Measurements from ENCODE around the gene CEACAM16. TPM values are rescaled to one million over a fixed set of nuclear protein-coding genes. Genes with fewer than 3 reads are reported as not detected.

The CEACAM16 gene
- total RNA-seq, 1 donor from 2014 or later: not detected

DNA sequence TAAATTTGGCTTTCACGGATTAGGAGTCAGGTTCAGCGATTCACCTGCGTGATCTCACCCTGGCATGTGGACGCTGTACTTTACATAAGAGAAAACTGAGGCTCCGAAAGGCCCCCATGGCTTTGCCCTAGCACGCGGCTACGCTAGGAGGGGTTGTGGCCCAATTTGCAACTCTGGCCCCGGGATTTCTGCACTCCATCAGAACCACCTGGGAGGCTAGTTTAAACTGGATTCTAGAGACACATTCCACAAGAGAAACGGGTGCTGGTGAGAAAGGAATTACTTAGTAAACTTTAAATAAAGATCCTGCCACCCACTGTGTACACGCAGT, 55.8 kb downstream of the CEACAM16 start:
- H3K27me3 Mint-ChIP-seq: peaks cover 44% of the 10 kb centered on the region
- H3K4me3 Mint-ChIP-seq: peak overlapping the region; percentile 82
- DNase-seq (ENCODE audit: extremely low spot score, unreplicated experiment): no peak
- TF ChIP-seq, protein P1, sequence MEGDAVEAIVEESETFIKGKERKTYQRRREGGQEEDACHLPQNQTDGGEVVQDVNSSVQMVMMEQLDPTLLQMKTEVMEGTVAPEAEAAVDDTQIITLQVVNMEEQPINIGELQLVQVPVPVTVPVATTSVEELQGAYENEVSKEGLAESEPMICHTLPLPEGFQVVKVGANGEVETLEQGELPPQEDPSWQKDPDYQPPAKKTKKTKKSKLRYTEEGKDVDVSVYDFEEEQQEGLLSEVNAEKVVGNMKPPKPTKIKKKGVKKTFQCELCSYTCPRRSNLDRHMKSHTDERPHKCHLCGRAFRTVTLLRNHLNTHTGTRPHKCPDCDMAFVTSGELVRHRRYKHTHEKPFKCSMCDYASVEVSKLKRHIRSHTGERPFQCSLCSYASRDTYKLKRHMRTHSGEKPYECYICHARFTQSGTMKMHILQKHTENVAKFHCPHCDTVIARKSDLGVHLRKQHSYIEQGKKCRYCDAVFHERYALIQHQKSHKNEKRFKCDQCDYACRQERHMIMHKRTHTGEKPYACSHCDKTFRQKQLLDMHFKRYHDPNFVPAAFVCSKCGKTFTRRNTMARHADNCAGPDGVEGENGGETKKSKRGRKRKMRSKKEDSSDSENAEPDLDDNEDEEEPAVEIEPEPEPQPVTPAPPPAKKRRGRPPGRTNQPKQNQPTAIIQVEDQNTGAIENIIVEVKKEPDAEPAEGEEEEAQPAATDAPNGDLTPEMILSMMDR (conservative IDR thresholded peaks at IDR 0.05): no peak
- peaks cover 6% of the 10 kb centered on the region for H3K36me3 Mint-ChIP-seq
- H3K9me3 Mint-ChIP-seq: no peaks in the 10 kb centered on the region
- H3K27ac Mint-ChIP-seq: peak overlapping the region; percentile 77
- peaks cover 34% of the 10 kb centered on the region for H3K4me1 Mint-ChIP-seq (ENCODE audit: unreplicated experiment)

DNA sequence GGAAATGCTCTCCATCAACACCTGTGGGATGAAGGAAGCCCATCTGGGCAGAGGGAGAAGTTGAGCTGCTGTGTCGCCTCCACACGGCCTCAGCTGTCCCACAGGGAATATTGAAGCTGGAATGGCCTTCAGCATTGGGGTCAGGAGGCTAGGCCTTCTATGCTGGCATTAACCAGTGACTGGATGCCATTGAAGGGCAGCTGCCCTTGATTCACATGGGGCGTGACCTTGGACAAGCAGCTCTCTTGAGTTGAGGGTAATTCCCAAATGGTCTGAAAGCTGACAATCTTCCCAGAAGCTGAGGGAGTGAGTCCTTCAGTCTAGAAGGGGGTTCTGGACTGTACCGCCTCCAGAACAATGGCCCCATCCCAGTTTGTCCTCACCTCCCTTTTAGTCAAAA, 56.3 kb downstream of the CEACAM16 start:
- Mint-ChIP-seq H3K4me3 (peak overlapping the region; percentile 82), H3K27me3 (peaks cover 39% of the 10 kb centered on the region), H3K9me3 (no peaks in the 10 kb centered on the region), H3K27ac (peak overlapping the region; percentile 77), H3K4me1 (ENCODE audit: unreplicated experiment) (peaks cover 35% of the 10 kb centered on the region), H3K36me3 (peaks cover 10% of the 10 kb centered on the region)
- no peak for DNase-seq (ENCODE audit: extremely low spot score, unreplicated experiment)
- TF ChIP-seq, protein P1 (conservative IDR thresholded peaks at IDR 0.05): no peak

DNA sequence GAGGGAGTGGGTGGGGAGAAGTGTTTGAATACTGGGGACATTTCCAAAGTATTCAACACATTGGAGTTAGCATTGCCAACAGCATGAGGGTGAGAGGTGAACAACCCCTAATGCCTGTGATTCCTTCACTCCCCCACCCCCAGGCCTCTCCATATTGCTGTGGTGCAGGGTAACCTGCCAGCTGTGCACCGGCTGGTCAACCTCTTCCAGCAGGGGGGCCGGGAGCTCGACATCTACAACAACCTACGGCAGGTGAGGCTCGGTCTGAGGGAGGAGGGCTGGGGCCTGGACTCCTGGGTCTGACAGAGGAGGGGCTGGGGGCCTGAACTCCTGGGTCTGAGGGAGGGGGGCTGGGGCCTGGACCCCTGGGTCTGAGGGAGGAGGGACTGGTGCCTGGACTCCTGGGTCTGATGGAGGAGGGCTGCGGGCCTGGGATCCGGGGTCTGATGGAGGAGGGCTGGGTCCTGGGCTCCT, 57.2 kb downstream of the CEACAM16 start:
- H3K4me3 Mint-ChIP-seq: no peak overlapping the region
- H3K27ac Mint-ChIP-seq: no peak overlapping the region
- peaks cover 10% of the 10 kb centered on the region for H3K36me3 Mint-ChIP-seq
- H3K4me1 Mint-ChIP-seq (ENCODE audit: unreplicated experiment): peaks cover 35% of the 10 kb centered on the region
- TF ChIP-seq, protein P1 (conservative IDR thresholded peaks at IDR 0.05): no peak
- peaks cover 34% of the 10 kb centered on the region for H3K27me3 Mint-ChIP-seq
- H3K9me3 Mint-ChIP-seq: no peaks in the 10 kb centered on the region
- DNase-seq (ENCODE audit: extremely low spot score, unreplicated experiment): no peak

DNA sequence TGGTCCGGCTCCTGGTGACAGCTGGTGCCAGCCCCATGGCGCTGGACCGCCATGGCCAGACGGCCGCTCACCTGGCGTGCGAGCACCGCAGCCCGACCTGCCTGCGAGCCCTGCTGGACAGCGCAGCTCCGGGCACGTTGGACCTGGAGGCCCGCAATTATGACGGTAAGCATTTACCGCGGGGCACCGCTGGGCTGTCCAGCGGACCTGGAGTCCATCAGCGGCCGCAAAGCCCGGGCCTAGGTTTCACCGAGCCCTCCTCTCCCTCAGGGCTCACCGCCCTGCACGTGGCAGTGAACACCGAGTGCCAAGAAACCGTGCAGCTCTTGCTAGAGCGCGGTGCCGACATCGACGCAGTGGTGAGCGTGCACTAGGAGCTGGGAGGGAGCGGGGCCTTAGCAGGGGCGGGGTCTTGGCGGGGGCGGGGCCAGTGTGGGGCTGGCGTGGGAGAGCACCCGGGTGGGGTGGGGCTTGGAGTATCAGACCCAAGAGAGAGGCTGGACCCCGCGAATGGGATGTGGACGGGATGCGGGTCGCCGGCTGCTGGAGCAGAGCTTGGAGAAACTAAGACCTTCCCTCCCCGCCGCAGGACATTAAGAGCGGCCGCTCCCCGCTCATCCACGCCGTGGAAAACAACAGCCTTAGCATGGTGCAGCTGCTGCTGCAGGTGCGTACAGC, 58.2 kb downstream of the CEACAM16 start:
- H3K27me3 Mint-ChIP-seq: peaks cover 34% of the 10 kb centered on the region
- no peaks in the 10 kb centered on the region for H3K9me3 Mint-ChIP-seq
- peak overlapping the region; percentile 87 for H3K4me3 Mint-ChIP-seq
- no peak for DNase-seq (ENCODE audit: extremely low spot score, unreplicated experiment)
- H3K4me1 Mint-ChIP-seq (ENCODE audit: unreplicated experiment): peaks cover 35% of the 10 kb centered on the region
- peak overlapping the region; percentile 82 for H3K27ac Mint-ChIP-seq
- TF ChIP-seq, protein P1 (conservative IDR thresholded peaks at IDR 0.05): no peak
- H3K36me3 Mint-ChIP-seq: peaks cover 10% of the 10 kb centered on the region

DNA sequence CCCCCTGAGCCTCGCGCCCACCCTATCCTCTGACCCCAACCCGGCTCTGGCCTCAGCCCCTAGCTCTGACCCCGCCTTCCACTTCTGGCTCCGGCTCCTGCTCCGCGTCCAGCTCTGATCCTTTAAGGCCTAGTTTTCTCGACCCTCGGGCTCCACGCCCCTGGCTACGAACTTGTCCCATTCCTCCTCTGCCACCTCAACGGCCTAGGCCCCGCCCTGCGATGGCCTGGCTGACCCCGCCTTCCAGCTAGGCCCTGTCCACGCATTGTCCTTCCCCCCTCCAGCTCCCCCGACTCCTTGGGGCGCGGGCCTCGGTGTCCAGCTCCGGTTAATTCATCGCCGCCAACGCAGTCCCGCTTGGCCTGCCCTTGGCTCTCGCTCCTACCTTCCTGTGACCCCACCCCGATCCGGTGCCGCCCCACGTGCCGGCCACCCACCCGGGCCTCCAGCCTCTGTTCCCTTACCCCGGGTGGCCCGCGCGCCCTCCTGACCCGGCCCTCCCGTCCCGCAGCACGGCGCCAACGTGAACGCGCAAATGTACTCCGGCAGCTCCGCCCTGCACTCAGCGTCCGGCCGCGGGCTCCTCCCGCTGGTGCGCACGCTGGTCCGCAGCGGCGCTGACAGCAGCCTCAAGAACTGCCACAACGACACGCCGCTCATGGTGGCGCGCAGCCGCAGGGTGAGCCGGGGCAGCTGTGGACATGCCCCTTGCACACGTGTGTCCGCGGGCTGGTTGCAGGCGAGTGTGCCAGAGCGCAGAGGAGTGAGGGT, 59.0 kb downstream of the CEACAM16 start:
- H3K36me3 Mint-ChIP-seq: peaks cover 5% of the 10 kb centered on the region
- no peak for DNase-seq (ENCODE audit: extremely low spot score, unreplicated experiment)
- TF ChIP-seq, protein P1 (conservative IDR thresholded peaks at IDR 0.05): peak; percentile 23
- H3K9me3 Mint-ChIP-seq: no peaks in the 10 kb centered on the region
- H3K27me3 Mint-ChIP-seq: peaks cover 26% of the 10 kb centered on the region
- H3K4me1 Mint-ChIP-seq (ENCODE audit: unreplicated experiment): peaks cover 29% of the 10 kb centered on the region
- H3K4me3 Mint-ChIP-seq: peak overlapping the region; percentile 87
- peak overlapping the region; percentile 82 for H3K27ac Mint-ChIP-seq

All from type B pancreatic cell (in vitro differentiated cells).